T-helper 22 cell (primary cell): Measurements from ENCODE around the gene GPSM3.
"Not testable (repeated sequence)": the region's sequence is repeated elsewhere in the genome, so short reads cannot be mapped to it uniquely, and the experiment has no call there.

ENCODE experiments used
- DNase-seq: peaks from one replicate; pipeline ENCODE4 v3.0.0-alpha.2; 2020; ENCODE audit warnings: low read depth

GPSM3 gene

GRCh38 chr6:32187009-32187709 is 5.3 kb downstream of the GPSM3 start:
- DNase-seq: no peak

DNA sequence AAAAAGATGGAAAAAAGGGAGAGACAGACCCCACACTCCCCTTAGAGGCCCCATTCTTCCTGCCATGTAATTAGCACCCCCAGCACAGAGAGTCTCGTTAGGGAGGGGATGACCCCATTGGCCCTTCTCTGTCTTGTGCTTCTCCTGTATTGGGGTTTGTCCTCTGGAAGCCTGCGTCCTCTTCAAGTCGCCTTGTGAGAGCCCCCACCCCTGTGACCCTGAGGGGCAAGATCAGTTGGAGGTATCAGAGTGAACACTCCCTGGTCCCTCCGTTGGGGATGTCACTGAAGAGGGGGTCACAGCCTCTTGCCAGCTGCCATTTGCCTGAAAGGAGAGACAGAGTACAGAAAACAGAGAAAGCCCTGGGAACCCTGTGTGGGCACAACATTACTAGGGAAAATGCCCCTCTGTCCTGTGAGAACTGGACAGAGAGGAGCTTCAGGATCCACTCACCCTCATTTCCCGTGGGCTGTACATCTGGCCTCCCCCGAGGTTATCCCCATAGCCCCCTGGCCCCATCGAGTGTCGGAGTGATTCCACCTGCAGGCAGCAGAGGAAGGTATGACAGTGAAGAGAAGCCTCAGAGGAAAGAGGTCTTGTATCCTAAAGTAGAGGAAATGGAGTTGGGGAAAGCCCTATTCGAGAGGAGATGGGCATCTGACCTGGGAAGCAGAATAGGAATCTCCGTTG is 6.1 kb downstream of the GPSM3 start:
- DNase-seq: not testable (repeated sequence)

DNA sequence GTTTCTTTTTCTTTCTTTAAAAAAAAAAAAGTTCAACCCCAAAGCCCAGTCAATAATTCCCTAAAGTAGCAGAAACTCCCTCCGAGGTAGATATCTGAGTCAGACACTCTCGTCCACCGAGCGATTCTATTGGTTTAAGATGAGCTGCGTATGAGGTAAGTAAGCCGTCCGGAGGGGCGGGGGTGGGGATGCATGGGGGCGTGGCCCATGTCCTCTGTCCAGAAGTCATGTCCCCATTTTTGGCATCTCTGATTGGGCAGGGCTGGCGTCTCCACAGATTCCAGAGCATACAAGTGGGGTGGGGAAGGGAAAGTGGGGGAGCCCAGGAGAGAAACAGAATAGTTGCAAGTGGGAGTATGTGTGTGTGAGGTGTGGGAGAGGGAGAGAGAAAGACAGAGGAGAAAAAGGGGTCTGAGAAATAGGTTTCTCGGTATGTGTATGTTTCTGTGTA is 6.7 kb downstream of the GPSM3 start:
- peak; percentile 63 for DNase-seq

- no peak for DNase-seq
These were observed 8.3 kb downstream of the GPSM3 start, which contains the start of gene AGER for GRCh38 chr6:32184084-32184640. TSS of gene AGER (minus strand) at chr6:32184253. CDS start at chr6:32184222, 31 bp downstream.

DNA sequence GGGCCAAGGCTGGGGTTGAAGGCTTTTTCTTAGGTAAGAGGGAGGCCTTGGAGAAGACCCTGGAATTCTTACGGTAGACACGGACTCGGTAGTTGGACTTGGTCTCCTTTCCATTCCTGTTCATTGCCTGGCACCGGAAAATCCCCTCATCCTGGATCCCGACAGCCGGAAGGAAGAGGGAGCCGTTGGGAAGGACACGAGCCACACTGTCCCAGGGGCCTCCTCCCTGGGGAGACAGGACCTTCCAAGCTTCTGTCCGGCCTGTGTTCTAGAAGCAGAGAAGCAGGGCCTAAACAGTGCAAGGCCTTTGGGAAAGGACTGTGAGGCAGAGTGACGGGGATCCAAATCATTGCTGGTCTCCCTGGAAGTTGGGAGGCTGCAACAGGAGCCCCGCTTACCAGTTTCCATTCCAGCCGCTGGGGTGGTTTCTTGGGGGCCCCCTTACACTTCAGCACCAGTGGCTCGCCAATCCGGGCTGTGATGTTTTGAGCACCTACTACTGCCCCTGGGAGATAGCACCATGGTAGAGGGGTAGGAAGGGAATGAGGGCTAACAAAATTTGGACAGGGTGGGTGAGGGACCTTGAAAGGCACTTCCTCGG is 8.9 kb downstream of the GPSM3 start:
- DNase-seq: no peak

- no peak for DNase-seq
These were observed 9.4 kb downstream of the GPSM3 start for GRCh38 chr6:32183030-32183429.

- DNase-seq: no peak
These were observed 9.9 kb downstream of the GPSM3 start for GRCh38 chr6:32182555-32182981.

DNA sequence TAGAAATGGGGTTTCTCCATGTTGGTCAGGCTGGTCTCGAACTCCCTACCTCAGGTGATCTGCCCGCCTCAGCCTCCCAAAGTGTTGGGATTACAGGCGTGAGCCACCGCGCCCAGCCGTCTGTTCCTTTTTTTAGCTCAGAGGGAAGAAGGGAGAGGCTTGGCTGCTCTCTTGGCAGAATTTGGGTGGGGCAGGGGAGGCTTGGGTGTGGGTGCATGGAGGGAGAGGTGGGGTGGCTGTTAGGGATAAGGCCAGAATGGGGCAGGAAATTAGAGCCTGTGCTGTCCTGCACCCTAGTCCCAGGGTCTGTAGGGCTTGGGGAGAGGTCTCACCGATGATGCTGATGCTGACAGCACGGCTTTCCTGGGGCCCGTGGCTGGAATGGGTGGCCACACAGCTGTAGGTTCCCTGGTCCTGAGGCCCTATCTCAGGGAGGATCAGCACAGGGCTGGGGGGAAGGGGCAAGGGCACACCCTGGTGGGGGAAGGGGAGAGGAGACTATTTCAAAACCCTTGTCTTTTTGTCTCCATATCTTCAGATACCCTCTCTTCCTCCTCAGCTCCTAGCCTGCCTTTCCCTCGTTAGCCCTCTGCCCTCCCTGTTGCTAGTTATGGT is 10.4 kb downstream of the GPSM3 start:
- no peak for DNase-seq

DNA sequence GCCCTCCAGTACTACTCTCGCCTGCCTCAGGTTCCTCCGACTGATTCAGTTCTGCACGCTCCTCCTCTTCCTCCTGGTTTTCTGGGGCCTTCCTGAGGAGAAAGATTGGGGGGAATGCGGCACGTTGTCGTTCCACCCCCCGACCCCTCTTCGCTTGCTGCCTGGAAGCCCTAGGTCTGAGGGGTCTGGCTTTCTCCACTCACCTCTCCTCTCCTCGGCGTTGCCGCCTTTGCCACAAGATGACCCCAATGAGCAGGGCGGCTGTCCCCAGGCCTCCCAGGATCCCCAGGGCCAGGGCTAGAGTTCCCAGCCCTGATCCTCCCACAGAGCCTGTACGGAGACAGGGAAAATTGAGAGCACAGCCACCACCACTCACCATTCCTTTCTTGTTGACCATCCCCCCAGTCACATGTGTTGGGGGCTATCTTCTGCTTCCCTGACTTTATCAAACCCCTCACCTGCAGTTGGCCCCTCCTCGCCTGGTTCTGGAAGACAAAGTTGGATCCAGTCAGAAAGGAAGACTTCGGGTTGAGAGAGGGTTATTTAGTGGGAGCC is 11.2 kb downstream of the GPSM3 start:
- DNase-seq: no peak

- no peak for DNase-seq
These were observed 12.6 kb downstream of the GPSM3 start for GRCh38 chr6:32179766-32180405.

DNA sequence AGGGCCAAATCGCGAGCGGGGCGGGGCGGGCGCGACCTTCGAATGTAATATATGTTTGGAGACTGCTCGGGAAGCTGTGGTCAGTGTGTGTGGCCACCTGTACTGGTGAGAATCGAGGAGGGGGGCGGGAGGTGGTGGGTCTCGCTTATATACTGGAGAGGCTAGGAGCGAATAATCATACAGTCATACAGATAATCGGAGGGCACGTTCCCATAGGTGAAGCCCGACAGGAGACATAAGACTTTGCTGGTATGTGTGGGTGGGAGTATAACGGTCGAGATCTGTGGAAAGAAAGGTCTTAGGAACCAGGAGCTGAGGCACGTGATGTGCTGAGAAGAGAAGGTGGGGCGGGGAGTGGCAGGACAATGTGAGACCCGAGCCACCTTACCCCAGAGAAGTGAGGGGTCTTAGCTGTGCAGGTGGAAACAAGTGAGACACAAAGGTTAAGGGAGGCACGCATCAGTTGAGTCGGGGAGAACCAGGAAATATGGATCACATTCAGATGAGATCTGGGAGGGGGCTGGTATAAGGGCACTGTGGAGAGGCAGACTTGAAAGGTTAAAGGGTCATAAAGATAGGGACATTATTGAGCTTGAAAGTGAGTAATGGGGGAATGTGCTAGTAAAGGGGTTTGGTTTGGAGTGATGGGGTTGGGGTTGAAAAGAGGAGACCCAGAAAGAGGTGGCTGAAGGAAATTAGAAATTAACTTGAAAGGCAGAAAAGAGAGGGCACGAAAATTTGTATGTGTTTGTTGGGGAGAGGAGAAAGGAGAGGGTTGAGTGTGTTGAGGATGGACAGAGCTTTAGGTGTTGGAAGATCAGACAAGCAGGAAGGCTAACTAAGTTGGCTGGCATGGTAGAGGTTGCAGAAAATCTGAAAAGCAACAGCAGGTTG is 13.6 kb downstream of the GPSM3 start:
- no peak for DNase-seq

DNA sequence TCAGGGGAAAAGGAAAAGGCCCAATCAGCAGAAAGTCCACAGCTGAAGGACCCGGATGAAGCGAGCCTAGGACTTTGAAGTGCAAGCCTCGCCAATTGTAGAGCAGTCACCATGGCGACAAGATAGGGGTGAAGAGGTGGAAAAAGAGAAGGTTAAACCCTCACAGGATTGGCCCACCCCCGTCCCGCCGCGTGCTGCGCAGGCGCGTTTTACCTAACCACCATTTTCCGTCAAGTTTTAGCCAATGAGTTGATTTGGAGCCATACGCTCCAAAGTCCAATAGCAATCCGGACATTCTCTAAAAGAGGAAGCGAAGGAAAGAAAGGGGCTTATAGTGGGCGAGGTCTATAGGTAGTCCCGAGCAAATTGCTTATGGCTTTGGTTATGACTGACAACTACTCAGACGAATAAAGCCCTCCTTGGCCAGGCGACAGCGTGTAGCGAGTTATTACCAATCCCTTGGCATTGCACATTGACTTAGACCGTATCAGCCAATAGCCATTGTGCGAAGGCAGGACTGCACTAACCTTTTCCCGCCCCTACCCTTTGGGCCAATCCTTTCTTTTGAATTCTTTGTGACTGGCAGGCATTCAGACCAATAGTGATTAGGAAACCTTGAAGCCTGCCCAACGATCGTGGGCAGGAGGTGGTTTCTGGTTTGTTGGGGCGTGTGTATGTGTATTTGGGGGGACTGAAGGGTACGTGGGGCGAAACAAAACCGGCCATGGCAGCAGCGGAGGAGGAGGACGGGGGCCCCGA is 14.5 kb downstream of the GPSM3 start, which contains the start of gene RNF5:
RNF5 (plus strand) TSS at position 618 of the 759 bp plus-strand sequence; CDS start at position 725, 107 bp downstream.
- peak; percentile 95 for DNase-seq

- no peak for DNase-seq
These were observed 15.2 kb downstream of the GPSM3 start for GRCh38 chr6:32177183-32177787.

GRCh38 chr6:32176476-32177182 is 15.8 kb downstream of the GPSM3 start:
- DNase-seq: no peak

- peak; percentile 93 for DNase-seq
These were observed 16.6 kb downstream of the GPSM3 start, which contains the start of gene AGPAT1 for GRCh38 chr6:32175711-32176475. TSS of gene AGPAT1 (minus strand) at chr6:32176084. CDS start at chr6:32171496, 4,588 bp downstream.

- DNase-seq: no peak
These were observed 17.1 kb downstream of the GPSM3 start for GRCh38 chr6:32175322-32175710.

DNA sequence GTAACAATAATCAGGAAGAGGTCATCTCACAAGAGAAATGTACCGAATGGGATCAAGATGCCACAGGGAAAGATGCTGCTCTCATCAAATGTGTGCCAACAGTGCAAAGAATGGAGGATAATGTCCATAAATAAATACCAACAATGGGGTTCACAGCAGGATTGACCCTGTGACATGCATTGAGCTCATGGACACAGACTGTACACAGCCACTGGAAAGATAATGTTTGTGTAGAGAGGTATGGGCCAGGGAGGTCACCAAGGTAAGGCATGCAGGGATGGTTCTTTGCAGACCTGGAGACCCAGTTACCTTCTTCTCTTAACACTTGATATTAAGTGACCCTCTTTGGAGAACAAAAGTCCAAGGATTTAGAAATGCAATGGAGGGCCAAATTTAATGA is 18.0 kb downstream of the GPSM3 start:
- no peak for DNase-seq
